Chondrocyte (in vitro differentiated cells): ENCODE data around the gene MVP. TPM values are rescaled to one million over a fixed set of nuclear protein-coding genes. Genes with fewer than 3 reads are reported as not detected.
"Not testable (repeated sequence)": the region's sequence is repeated elsewhere in the genome, so short reads cannot be mapped to it uniquely, and the experiment has no call there.

Experiments
- DNase-seq: peaks from one replicate; pipeline ENCODE4 v3.0.0; 2021; ENCODE audit warnings: mixed read lengths, low spot score
- H3K27ac Mint-ChIP-seq: one replicate; pipeline ENCODE4 v1.8.0; 2021; ENCODE audit warnings: mild to moderate bottlenecking, moderate library complexity, mixed read lengths; ENCODE audit not compliant: unreplicated experiment
- H3K27me3 Mint-ChIP-seq: 2 replicates; pipeline ENCODE4 v1.8.0; 2021; ENCODE audit warnings: low read depth, mixed read lengths
- H3K36me3 Mint-ChIP-seq: 2 replicates; pipeline ENCODE4 v1.8.0; 2021; ENCODE audit warnings: low read depth, mixed read lengths
- H3K4me1 Mint-ChIP-seq: 2 replicates; pipeline ENCODE4 v1.8.0; 2021; ENCODE audit warnings: low read depth, mild to moderate bottlenecking, mixed read lengths
- H3K4me3 Mint-ChIP-seq: one replicate; pipeline ENCODE4 v1.8.0; 2021; ENCODE audit warnings: mild to moderate bottlenecking, moderate library complexity, mixed read lengths; ENCODE audit not compliant: unreplicated experiment
- H3K9me3 Mint-ChIP-seq: 2 replicates; pipeline ENCODE4 v1.8.0; 2021; ENCODE audit warnings: low read depth, mixed read lengths
- CTCF ChIP-seq: fragments of 200-600 bp; sonication (generic); IDR thresholded peaks from 2 replicates; pipeline ENCODE4 v1.5.0; 2021; ENCODE audit warnings: antibody characterized with exemption, mild to moderate bottlenecking, moderate library complexity
- total RNA-seq: library from RNA; stranded (reverse); gene quantifications from 3 replicates; pipeline ENCODE4 v1.2.1, GENCODE V29; 2021

Gene MVP
- total RNA-seq, 1 donor from 2014 or later: 101 TPM

- Mint-ChIP-seq H3K9me3 (no peaks in the 10 kb centered on the region), H3K4me1 (peaks cover 30% of the 10 kb centered on the region), H3K27ac (peak within 1 kb of the TSS; percentile 97), H3K36me3 (no peaks in the 10 kb centered on the region), H3K4me3 (peak within 1 kb of the TSS; percentile 99), H3K27me3 (no peaks in the 10 kb centered on the region)
- DNase-seq: peak; percentile 100
- peak; percentile 84 for TF ChIP-seq CTCF
Observed at GRCh38 chr16:29790183-29790948, 29.9 kb upstream of the MVP start, which contains the start of gene KIF22. TSS of gene KIF22 (plus strand) at chr16:29790751. CDS start at chr16:29790760, 9 bp downstream.

DNA sequence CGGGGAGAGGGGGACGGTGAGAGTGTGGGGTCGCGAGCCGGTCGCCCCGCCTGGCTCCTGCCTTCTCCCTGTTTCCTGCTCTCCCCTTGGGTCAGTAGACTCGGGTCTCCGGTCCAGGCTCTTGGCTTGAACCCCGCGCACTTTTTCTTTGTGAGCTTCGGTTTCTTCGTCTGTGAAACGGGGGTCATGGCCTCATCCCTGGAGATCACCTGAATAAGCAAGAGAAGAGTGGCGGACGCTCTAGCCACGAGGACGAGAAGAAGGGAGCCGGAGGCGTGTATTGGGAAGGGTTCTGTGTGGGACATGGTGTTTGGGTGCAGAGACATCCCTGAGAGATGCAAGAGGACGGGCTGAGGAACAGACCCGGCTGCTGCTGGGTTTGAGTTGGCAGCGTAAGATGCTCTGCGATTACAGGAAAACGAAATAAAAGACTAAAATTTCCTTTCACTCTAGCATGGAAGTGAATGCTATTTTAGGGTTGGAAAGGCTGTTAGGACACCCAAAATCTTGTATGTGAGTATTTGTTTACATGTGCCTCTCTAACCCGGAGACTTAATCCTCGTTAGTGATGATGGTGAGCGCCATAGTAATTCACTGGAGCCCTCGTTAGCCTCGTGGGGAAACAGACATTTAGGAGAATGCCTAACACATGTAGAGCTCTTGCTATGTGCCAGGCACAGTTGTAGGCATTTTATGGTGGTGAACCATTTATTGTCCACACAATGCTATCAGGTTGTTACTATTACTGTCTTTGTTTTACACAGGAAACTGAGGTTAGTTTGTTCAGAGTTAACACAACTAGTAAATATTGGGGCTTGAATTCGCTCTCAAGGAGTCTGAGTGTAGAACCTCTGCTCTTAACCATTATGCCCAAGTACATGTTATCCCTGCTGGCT lies 29.1 kb upstream of the MVP start:
- peaks cover 26% of the 10 kb centered on the region for H3K4me1 Mint-ChIP-seq
- H3K36me3 Mint-ChIP-seq: no peaks in the 10 kb centered on the region
- H3K9me3 Mint-ChIP-seq: no peaks in the 10 kb centered on the region
- no peaks in the 10 kb centered on the region for H3K27me3 Mint-ChIP-seq
- no peak for DNase-seq
- peak overlapping the region; percentile 97 for H3K27ac Mint-ChIP-seq
- TF ChIP-seq CTCF: no peak
- H3K4me3 Mint-ChIP-seq: peak overlapping the region; percentile 99

DNA sequence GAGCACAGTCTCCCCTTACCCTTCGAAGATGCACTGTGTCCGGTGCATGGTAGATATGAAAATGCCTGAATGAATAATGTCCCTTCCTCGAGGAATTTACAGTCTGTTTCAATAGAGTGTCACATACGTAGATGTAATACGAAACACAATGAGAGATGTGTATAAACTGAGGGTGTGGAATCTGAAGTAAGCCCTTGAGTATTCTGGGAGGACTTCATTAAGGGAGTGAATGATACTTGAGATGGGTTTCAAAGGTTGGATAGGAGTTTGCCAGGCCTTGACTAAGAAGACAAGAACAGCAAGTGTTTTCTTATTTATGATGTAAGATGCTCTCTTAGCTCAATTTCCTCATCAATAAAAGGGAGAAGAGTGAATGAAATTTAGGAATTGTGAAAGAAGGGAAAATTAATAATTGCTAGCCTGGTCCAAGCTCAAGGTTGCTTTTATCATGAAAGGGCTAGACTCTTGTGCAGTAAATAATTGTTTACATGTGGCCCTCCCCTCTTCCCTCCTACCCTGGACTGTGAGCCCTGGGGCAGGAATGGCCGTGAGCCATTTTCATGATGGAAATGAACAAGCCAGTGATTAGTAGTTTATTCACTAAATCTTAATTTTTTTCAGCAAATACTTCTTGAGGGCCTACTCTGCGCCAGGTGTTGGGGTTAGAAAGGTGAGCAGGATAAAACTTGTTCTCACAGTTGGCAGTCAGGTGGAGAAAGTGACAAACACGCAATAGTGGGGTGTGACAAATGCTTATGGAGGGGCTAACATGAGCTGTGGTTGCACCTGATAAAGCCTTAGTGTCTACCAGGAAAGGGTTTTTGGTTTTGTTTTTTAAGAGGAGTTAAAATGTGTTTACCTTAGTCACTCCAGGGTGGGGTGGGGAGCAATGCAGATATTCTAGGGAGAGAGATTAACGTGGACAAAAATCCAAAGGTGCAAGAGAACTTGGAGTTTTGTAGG lies 28.1 kb upstream of the MVP start:
- Mint-ChIP-seq H3K4me3 (peak overlapping the region; percentile 99), H3K36me3 (no peaks in the 10 kb centered on the region), H3K9me3 (no peaks in the 10 kb centered on the region), H3K4me1 (peaks cover 26% of the 10 kb centered on the region), H3K27me3 (no peaks in the 10 kb centered on the region), H3K27ac (no peak overlapping the region)
- no peak for TF ChIP-seq CTCF
- no peak for DNase-seq

DNA sequence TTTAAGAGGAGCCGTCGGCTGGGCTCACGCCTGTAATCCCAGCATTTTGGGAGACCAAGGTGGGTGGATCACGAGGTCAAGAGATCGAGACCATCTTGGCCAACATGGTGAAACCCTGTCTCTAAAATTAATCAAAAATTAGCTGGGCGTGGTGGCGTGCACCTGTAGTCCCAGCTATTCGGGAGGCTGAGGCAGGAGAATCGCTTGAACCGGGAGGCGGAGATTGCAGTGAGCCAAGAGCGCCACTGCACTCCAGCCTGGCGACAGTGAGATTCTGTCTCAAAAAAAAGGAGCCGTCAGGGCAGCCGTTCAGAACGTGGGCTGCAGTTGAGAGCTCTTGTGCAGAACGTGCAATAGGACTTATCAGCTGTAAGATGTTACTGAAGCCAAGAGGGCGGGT lies 27.1 kb upstream of the MVP start:
- H3K9me3 Mint-ChIP-seq, H3K4me3 Mint-ChIP-seq, H3K27ac Mint-ChIP-seq, H3K27me3 Mint-ChIP-seq, H3K36me3 Mint-ChIP-seq, DNase-seq: not testable (repeated sequence)
- peaks cover 26% of the 10 kb centered on the region for H3K4me1 Mint-ChIP-seq

- H3K27ac Mint-ChIP-seq: no peak overlapping the region
- no peak for TF ChIP-seq CTCF
Observed at GRCh38 chr16:29794231-29794710, 26.0 kb upstream of the MVP start.

More at GRCh38 chr16:29794231-29794710, 26.0 kb upstream of the MVP start:
- Mint-ChIP-seq H3K4me1 (peaks cover 26% of the 10 kb centered on the region), H3K4me3 (no peak overlapping the region), H3K27me3 (no peaks in the 10 kb centered on the region), H3K9me3 (no peaks in the 10 kb centered on the region), H3K36me3 (peaks cover 1% of the 10 kb centered on the region)
- no peak for DNase-seq
